GM12892 (cell line): ENCODE data around the gene ADAMTSL4.
"Not testable (repeated sequence)": the region's sequence is repeated elsewhere in the genome, so short reads cannot be mapped to it uniquely, and the experiment has no call there.

Experiments
- DNase-seq: peaks from one replicate; pipeline ENCODE4 v3.0.0; 2011; ENCODE audit not compliant: insufficient read length
- FAIRE-seq: peaks from 2 replicates; lab custom pipeline; 2011; peaks lifted over from hg19 to GRCh38; lab: Jason Lieb, UNC
- POLR2A ChIP-seq: IDR thresholded peaks from 2 replicates; pipeline ENCODE4 v1.6.1; 2011; ENCODE audit warnings: low read depth, low read length, control low read depth
- POLR2AphosphoS5 ChIP-seq: IDR thresholded peaks from 2 replicates; pipeline ENCODE4 v1.6.1; 2011; ENCODE audit warnings: low read depth, low read length, control low read depth
- TAF1 ChIP-seq: IDR thresholded peaks from 2 replicates; pipeline ENCODE4 v1.6.1; 2011; ENCODE audit warnings: low read depth, mild to moderate bottlenecking, control low read depth, low read length, borderline replicate concordance

The ADAMTSL4 gene

DNA sequence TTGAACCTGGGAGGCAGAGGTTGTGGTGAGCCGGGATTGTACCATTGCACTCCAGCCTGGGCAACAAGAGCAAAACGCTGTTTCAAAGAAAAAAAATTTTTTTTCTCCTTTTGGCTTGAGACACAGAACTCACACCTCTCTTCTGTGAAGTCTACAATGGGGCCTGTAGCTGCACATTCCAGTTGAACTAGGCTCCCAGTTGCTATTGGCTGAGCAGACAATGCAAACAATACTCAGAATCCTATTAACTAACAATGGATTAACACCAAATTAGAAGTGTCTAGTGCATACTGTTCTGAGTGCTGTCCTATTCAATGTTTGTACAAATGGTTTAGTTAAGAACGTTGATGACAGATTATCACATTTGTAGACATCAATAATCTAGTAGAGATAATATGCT lies 47.8 kb downstream of the ADAMTSL4 start:
- no peak for TF ChIP-seq TAF1
- TF ChIP-seq POLR2A, result no peak
- no peak for TF ChIP-seq POLR2AphosphoS5
- DNase-seq, result no peak
- no peak for FAIRE-seq

GRCh38 chr1:150598346-150598745 lies 49.1 kb downstream of the ADAMTSL4 start:
- DNase-seq, FAIRE-seq: not testable (repeated sequence)

DNA sequence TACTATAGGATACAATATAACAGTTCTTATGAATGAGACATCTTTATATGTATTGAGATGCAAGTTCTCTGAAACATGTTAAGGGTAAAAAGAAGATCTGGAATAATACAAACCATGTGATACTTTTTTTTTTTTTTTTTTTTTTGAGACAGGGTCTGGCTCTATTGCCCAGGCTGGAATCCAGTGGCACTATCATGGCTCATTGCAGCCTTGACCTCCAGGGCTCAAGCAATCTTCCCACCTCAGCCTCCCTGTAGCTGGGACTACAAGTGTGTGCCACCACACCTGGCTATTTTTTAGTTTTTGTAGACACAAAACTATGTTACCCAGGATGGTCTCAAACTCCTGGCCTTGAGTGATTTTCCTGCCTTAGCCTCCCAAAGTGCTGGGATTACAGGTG lies 52.3 kb downstream of the ADAMTSL4 start:
- TF ChIP-seq POLR2AphosphoS5 (no peak), TAF1 (no peak), POLR2A (no peak)
- DNase-seq, result no peak
- FAIRE-seq, result no peak

DNA sequence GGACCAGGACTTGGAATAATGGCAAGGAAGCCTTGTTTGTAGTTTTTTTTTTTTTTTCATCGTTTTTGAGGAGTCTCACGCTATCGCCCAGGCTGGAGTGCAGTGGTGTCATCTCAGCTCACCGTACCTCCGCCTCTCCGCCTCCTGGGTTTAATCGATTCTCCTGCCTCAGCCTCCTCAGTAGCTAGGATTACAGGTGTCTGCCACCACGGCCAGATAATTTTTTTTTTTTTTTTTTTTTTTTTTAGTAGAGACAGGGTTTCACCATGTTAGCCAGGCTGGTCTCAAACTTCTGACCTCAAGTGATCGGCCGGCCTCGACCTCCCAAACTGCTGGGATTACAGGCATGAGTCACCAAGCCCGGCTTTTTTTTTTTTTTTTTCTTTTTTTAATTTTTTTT lies 53.2 kb downstream of the ADAMTSL4 start:
- FAIRE-seq, result not testable (repeated sequence)

DNA sequence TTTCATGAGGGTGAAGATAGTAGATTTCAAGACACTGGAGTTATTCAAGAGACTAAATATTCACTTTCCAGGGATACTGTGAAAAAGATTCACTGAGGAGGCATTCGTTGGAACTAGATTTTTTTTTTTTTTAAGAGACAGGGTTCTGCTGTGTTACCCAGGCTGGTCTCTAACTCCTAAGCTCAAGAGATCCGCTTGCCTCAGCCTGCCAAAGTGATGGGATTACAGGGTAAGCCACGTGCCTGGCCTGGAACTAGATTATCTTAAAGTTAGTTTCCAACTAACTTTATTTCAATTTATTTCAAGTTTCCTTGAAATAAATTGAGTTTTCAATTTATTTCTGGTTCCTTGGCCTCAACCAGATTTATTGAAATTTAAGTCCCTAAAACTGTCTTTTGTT lies 54.5 kb downstream of the ADAMTSL4 start:
- no peak for FAIRE-seq
- no peak for DNase-seq
- TF ChIP-seq POLR2A, result no peak
- no peak for TF ChIP-seq POLR2AphosphoS5
- TF ChIP-seq TAF1, result no peak

More for the DNA sequence above, 53.2 kb downstream of the ADAMTSL4 start:
- DNase-seq, result not testable (repeated sequence)

GRCh38 chr1:150604226-150604588 lies 55.0 kb downstream of the ADAMTSL4 start:
- FAIRE-seq (no peak), DNase-seq (no peak)
- TF ChIP-seq POLR2AphosphoS5, result no peak
- TF ChIP-seq POLR2A, result no peak

DNA sequence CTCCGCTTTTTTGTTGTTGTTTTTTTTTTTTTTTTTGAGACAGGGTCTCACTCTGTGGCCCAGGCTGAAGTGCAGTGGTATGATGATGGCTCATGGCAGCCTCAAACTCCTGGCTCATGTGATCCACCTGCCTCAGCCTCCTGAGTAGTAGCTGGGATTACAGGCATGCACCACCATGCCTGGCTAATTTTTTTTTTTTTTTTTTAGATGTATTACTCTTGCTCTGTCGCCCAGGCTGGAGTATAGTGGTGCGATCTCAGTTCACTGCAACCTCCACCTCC lies 56.2 kb downstream of the ADAMTSL4 start:
- not testable (repeated sequence) for DNase-seq, FAIRE-seq

GRCh38 chr1:150606463-150607142 lies 57.4 kb downstream of the ADAMTSL4 start:
- FAIRE-seq, result no peak
- TF ChIP-seq TAF1 (no peak), POLR2A (no peak), POLR2AphosphoS5 (no peak)
- no peak for DNase-seq

DNA sequence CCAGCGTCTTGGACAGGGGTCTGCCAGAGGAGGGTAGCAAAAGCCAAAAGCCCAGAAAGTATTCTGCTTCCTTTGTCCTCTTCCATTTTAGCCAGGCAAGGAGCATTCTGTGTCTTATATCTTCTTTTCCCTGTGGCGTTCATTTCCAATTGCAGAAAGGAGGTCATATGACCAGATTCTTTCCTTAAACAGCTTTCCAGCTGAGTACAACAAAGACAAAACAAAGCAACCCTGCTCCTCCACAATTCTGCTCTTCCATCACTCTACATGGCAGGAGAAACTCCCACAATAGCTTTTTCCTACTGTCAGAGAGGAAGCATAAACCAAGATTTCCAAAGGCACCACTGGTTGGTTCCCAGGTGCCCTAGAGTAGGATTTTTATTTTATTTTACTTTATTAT lies 60.5 kb downstream of the ADAMTSL4 start:
- FAIRE-seq (no peak), DNase-seq (no peak)
- TF ChIP-seq POLR2AphosphoS5 (no peak), TAF1 (no peak), POLR2A (no peak)
